ENCODE results near the gene NEK6.
"Not testable (repeated sequence)": the region's sequence is repeated elsewhere in the genome, so short reads cannot be mapped to it uniquely, and the experiment has no call there.

NEK6 gene

GRCh38 chr9:124231095-124231737 lies 26.5 kb upstream of the NEK6 start:
- Histone ChIP-seq H3K4me3 (ENCODE audit: low read depth in 1 of 2, low read length in 2 of 2) (no peak overlapping the region), H3K27me3 (ENCODE audit: low read depth, low read length) (no peaks in the 10 kb centered on the region), H3K4me1 (ENCODE audit: control insufficient read depth in 1 of 2, insufficient read depth in 2 of 2, low read length in 2 of 2) (no peaks in the 10 kb centered on the region), H3K36me3 (ENCODE audit: control insufficient read depth in 1 of 2, insufficient read depth in 2 of 2, low read length in 2 of 2) (no peaks in the 10 kb centered on the region), H3K9me3 (ENCODE audit: control insufficient read depth in 1 of 2, low read length in 2 of 2) (peaks cover 0 to 3% of the 10 kb centered on the region in 2 donors), H3K27ac (ENCODE audit: low read length) (no peak overlapping the region)

- H3K9me3 ChIP-seq (ENCODE audit: control insufficient read depth in 1 of 2, low read length in 2 of 2): peaks cover 0 to 3% of the 10 kb centered on the region in 2 donors
- H3K36me3 ChIP-seq (ENCODE audit: control insufficient read depth in 1 of 2, insufficient read depth in 2 of 2, low read length in 2 of 2): no peaks in the 10 kb centered on the region
- no peak overlapping the region for H3K4me3 ChIP-seq (ENCODE audit: low read depth in 1 of 2, low read length in 2 of 2)
- H3K27me3 ChIP-seq (ENCODE audit: low read depth, low read length): no peaks in the 10 kb centered on the region
- no peak overlapping the region for H3K27ac ChIP-seq (ENCODE audit: low read length)
- H3K4me1 ChIP-seq (ENCODE audit: control insufficient read depth in 1 of 2, insufficient read depth in 2 of 2, low read length in 2 of 2): peaks cover 0 to 13% of the 10 kb centered on the region in 2 donors
Observed at GRCh38 chr9:124238546-124239140, 19.1 kb upstream of the NEK6 start.

- Histone ChIP-seq H3K4me3 (ENCODE audit: low read depth in 1 of 2, low read length in 2 of 2) (no peak overlapping the region), H3K4me1 (ENCODE audit: control insufficient read depth in 1 of 2, insufficient read depth in 2 of 2, low read length in 2 of 2) (peaks cover 0 to 13% of the 10 kb centered on the region in 2 donors), H3K27ac (ENCODE audit: low read length) (no peak overlapping the region), H3K9me3 (ENCODE audit: control insufficient read depth in 1 of 2, low read length in 2 of 2) (peaks cover 0 to 1% of the 10 kb centered on the region in 2 donors), H3K36me3 (ENCODE audit: control insufficient read depth in 1 of 2, insufficient read depth in 2 of 2, low read length in 2 of 2) (no peaks in the 10 kb centered on the region), H3K27me3 (ENCODE audit: low read depth, low read length) (no peaks in the 10 kb centered on the region)
Observed at GRCh38 chr9:124239249-124240073, 18.3 kb upstream of the NEK6 start.

- Histone ChIP-seq H3K27ac (ENCODE audit: low read length) (no peak overlapping the region), H3K9me3 (ENCODE audit: control insufficient read depth in 1 of 2, low read length in 2 of 2) (no peaks in the 10 kb centered on the region), H3K4me1 (ENCODE audit: control insufficient read depth in 1 of 2, insufficient read depth in 2 of 2, low read length in 2 of 2) (peaks cover 0 to 13% of the 10 kb centered on the region in 2 donors), H3K36me3 (ENCODE audit: control insufficient read depth in 1 of 2, insufficient read depth in 2 of 2, low read length in 2 of 2) (no peaks in the 10 kb centered on the region), H3K4me3 (ENCODE audit: low read depth in 1 of 2, low read length in 2 of 2) (peak overlapping the region; percentile 45 to 48), H3K27me3 (ENCODE audit: low read depth, low read length) (no peaks in the 10 kb centered on the region)
Observed at GRCh38 chr9:124242331-124243194, 15.2 kb upstream of the NEK6 start.

- H3K27ac ChIP-seq (ENCODE audit: low read length); H3K9me3 ChIP-seq (ENCODE audit: control insufficient read depth in 1 of 2, low read length in 2 of 2); H3K36me3 ChIP-seq (ENCODE audit: control insufficient read depth in 1 of 2, insufficient read depth in 2 of 2, low read length in 2 of 2); H3K4me1 ChIP-seq (ENCODE audit: control insufficient read depth in 1 of 2, insufficient read depth in 2 of 2, low read length in 2 of 2); H3K27me3 ChIP-seq (ENCODE audit: low read depth, low read length); H3K4me3 ChIP-seq (ENCODE audit: low read depth in 1 of 2, low read length in 2 of 2): not testable (repeated sequence)
Observed at GRCh38 chr9:124247393-124247792, 10.4 kb upstream of the NEK6 start.

GRCh38 chr9:124248066-124248465 lies 9.7 kb upstream of the NEK6 start:
- no peak overlapping the region for H3K27ac ChIP-seq (ENCODE audit: low read length)
- H3K4me1 ChIP-seq (ENCODE audit: control insufficient read depth in 1 of 2, insufficient read depth in 2 of 2, low read length in 2 of 2): peaks cover 0 to 3% of the 10 kb centered on the region in 2 donors
- no peak overlapping the region for H3K4me3 ChIP-seq (ENCODE audit: low read depth in 1 of 2, low read length in 2 of 2)
- no peaks in the 10 kb centered on the region for H3K36me3 ChIP-seq (ENCODE audit: control insufficient read depth in 1 of 2, insufficient read depth in 2 of 2, low read length in 2 of 2)
- H3K9me3 ChIP-seq (ENCODE audit: control insufficient read depth in 1 of 2, low read length in 2 of 2): no peaks in the 10 kb centered on the region
- H3K27me3 ChIP-seq (ENCODE audit: low read depth, low read length): no peaks in the 10 kb centered on the region

GRCh38 chr9:124248960-124249359 lies 8.8 kb upstream of the NEK6 start:
- H3K36me3 ChIP-seq (ENCODE audit: control insufficient read depth in 1 of 2, insufficient read depth in 2 of 2, low read length in 2 of 2): no peaks in the 10 kb centered on the region
- no peaks in the 10 kb centered on the region for H3K9me3 ChIP-seq (ENCODE audit: control insufficient read depth in 1 of 2, low read length in 2 of 2)
- H3K4me1 ChIP-seq (ENCODE audit: control insufficient read depth in 1 of 2, insufficient read depth in 2 of 2, low read length in 2 of 2): no peaks in the 10 kb centered on the region
- H3K27me3 ChIP-seq (ENCODE audit: low read depth, low read length): no peaks in the 10 kb centered on the region
- no peak overlapping the region for H3K27ac ChIP-seq (ENCODE audit: low read length)
- no peak overlapping the region for H3K4me3 ChIP-seq (ENCODE audit: low read depth in 1 of 2, low read length in 2 of 2)

GRCh38 chr9:124251204-124251603 lies 6.5 kb upstream of the NEK6 start:
- Histone ChIP-seq H3K36me3 (ENCODE audit: control insufficient read depth in 1 of 2, insufficient read depth in 2 of 2, low read length in 2 of 2) (no peaks in the 10 kb centered on the region), H3K27me3 (ENCODE audit: low read depth, low read length) (no peaks in the 10 kb centered on the region), H3K9me3 (ENCODE audit: control insufficient read depth in 1 of 2, low read length in 2 of 2) (no peaks in the 10 kb centered on the region), H3K27ac (ENCODE audit: low read length) (no peak overlapping the region), H3K4me3 (ENCODE audit: low read depth in 1 of 2, low read length in 2 of 2) (no peak overlapping the region), H3K4me1 (ENCODE audit: control insufficient read depth in 1 of 2, insufficient read depth in 2 of 2, low read length in 2 of 2) (no peaks in the 10 kb centered on the region)

GRCh38 chr9:124251605-124252378 lies 6.0 kb upstream of the NEK6 start:
- H3K27me3 ChIP-seq (ENCODE audit: low read depth, low read length): no peaks in the 10 kb centered on the region
- no peak overlapping the region for H3K4me3 ChIP-seq (ENCODE audit: low read depth in 1 of 2, low read length in 2 of 2)
- H3K36me3 ChIP-seq (ENCODE audit: control insufficient read depth in 1 of 2, insufficient read depth in 2 of 2, low read length in 2 of 2): no peaks in the 10 kb centered on the region
- no peaks in the 10 kb centered on the region for H3K9me3 ChIP-seq (ENCODE audit: control insufficient read depth in 1 of 2, low read length in 2 of 2)
- no peak overlapping the region for H3K27ac ChIP-seq (ENCODE audit: low read length)
- no peaks in the 10 kb centered on the region for H3K4me1 ChIP-seq (ENCODE audit: control insufficient read depth in 1 of 2, insufficient read depth in 2 of 2, low read length in 2 of 2)

- H3K4me3 ChIP-seq (ENCODE audit: low read depth in 1 of 2, low read length in 2 of 2); H3K36me3 ChIP-seq (ENCODE audit: control insufficient read depth in 1 of 2, insufficient read depth in 2 of 2, low read length in 2 of 2); H3K27me3 ChIP-seq (ENCODE audit: low read depth, low read length); H3K4me1 ChIP-seq (ENCODE audit: control insufficient read depth in 1 of 2, insufficient read depth in 2 of 2, low read length in 2 of 2); H3K27ac ChIP-seq (ENCODE audit: low read length); H3K9me3 ChIP-seq (ENCODE audit: control insufficient read depth in 1 of 2, low read length in 2 of 2): not testable (repeated sequence)
Observed at GRCh38 chr9:124252878-124253277, 4.9 kb upstream of the NEK6 start.
